ENCODE measurements around the gene KISS1R.

Gene KISS1R

DNA sequence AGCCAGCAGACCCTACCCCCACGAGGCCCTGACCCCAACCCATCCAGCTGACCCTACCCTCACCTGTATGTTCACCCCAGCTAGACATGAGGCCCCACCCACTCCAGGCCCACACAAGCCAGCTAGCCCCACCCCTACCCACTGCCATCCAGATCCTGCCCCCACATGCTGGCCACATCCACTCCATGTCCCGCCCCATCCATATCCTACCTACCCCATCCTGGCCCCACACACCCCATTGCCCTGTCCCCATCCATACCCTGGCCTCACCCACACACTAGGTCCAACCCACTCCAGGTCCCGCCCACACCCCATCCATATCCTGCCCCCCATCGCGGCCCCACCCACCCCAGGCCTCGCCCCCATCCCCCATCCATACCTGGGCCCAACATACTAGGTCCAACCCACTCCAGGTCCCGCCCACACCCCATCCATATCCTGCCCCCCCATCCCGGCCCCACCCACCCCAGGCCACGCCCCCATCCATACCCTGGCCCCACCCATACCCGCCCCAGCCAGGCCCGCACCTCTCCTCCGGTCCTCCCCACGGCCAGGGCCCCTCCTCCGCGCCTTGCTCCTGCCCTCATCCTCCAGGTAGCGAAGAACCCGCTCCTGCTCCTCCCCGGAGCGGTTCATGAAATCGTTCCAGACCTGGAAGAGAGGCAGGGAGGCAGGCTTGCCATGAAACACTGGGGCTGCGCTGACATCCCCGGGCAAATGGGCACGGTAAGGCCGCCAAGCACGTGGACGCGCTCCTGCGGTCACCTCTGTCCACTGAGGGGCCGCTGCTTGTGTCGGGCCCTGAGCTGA, 16.6 kb upstream of the KISS1R start:
- DNase-seq, result no peak

DNA sequence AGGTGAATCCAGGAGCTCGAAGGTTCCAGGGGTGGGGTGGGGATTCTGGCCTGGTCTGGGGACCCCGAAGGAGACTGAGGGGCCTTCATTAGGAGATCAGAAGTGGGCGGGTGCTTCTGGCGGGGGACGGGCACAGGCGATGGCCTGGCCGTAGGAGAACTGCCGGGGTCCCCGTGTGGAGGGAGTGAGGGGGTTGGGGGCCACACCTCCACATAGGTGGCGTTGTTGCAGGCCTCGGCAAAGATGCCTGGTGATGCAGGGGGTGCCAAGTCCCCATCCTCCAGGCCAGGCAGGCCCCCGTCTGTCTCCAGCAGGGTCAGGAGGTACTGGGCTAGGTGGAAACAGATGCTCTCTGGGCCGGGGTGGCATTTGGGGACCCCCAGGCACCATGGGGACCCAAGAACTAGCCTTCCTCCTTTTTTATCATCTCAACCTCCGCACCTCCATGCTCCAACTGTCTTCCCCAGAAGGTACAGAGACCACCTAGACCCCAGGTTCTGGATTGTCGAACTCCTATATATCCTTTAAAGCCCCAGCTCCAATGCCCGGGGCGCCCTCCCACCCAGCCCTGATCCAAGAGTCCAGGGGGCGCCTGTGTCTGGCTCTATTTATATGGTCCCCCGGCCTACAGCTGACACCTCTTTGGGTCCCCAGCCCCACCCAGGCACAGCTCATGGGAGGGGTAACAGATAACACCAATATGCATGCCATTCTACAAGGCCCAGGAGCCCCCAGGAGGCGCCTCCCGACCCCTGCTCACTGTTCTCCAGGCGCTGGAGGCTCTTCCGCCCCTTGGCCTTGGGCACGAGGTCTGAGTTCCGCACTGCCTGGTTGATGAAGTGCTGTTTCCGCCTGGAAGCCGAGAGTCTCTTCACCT, 15.7 kb upstream of the KISS1R start:
- DNase-seq, result no peak

DNA sequence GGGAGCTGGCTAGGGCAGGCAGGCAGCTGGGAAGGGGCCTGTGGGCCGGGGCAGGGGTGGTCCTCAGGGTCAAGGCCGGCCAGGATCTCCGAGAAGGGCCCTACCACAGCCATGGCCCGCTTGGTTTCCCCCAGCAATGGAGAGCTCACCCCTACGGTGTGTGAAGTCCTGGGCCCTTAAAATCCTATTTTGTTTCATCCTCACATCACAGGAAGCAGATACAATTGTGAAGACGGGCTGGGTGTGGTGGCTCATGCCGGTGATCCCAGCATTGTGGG, 15.1 kb upstream of the KISS1R start:
- DNase-seq, result no peak

DNA sequence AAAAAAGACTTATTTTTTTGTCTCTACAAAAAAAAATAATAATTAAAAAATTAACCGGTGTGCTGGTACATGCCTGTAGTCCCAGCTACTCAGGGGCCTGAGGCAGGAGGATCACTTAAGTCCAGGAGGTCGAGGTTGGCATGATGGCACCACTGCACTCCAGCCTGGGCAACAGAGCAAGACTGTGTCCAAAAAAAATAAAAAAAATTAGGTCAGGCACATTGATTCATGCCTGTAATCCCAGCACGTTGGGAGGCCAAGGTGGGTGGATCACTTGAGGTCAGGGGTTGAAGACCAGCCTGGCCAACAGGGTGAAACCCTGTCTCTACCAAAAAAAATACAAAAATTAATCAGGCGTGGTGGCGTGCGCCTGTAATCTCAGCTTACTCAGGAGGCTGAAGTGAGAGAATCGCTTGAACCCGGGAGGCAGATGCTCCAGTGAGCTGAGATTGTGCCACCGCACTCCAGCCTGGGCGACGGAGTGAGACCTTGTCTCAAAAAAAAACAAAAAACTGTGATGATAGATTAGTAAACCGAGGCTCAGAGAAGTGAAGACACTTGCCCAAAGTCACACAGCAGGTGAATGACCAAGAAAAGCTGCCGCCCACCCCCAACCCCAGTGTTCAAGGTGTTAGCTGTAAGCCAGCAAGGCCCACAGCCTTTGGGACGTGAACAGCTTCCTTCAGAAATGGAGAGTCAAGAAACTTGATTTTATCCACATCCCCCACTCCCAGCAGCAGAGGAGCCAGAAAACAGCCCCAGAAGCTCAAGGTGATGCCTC, 14.5 kb upstream of the KISS1R start:
- no peak for DNase-seq

DNA sequence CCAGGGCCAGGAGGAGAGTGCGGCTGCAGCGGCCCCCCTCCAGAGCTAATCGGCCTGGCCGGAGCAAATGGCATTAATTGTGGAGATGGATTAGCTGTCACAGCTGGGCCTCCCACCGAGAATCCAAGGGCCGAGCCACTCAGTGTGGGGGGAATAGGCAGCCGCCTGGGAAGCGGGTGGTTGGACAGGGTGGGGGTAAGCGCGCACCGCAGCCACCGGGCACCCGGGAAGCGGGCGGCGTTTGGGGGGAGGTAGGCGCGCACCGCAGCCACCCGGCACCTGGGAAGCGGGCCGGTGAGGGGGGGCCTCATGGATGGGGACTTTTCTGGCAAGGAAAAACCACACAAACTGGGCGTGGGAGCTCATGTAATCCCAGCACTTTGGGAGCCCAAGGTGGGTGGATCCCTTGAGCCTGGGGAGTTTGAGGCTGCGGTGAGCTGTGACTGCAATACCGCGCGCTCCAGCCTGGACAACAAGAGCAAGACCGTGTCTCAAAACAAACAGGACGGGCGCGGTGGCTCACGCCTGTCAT, 13.8 kb upstream of the KISS1R start:
- DNase-seq, result no peak

DNA sequence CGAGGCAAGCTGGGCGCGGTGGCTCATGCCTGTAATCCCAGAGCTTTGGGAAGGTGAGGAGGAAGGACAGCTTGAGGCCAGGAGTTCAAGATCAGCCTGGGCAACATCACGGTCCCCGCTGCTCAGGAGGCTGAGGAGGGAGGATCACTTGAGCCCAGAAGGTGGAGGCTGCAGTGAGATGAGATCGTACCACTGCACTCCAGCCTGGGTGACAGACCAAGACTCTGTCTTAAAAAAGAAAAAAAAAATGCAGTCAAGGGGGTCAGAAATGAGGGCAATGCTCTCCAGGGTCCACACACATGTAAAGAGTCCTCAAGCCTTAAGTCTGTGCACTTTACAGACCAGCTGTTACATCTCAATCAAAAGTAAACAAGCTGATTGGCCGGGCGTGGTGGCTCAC, 12.6 kb upstream of the KISS1R start:
- no peak for DNase-seq

DNA sequence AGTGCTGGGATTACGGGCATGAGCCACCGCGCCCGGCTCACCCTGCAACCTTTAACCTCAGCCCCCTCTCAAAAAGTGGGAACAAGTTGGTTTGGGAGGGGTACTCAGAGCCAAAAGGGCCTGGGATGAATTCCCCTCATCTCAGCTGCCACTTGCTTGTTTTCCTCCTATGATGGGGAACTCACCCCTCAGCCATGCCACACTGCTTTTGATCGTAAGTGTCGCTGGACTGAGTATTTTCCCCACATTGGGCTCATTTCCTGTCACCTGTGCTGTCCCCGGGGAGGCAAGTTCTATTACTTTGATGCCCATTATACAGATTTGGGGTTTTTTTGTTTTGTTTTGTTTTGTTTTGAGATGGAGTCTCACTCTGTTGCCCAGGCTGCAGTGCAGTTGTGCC, 10.7 kb upstream of the KISS1R start:
- DNase-seq, result no peak

GRCh38 chr19:907183-907853, 9.8 kb upstream of the KISS1R start:
- DNase-seq, result no peak

DNA sequence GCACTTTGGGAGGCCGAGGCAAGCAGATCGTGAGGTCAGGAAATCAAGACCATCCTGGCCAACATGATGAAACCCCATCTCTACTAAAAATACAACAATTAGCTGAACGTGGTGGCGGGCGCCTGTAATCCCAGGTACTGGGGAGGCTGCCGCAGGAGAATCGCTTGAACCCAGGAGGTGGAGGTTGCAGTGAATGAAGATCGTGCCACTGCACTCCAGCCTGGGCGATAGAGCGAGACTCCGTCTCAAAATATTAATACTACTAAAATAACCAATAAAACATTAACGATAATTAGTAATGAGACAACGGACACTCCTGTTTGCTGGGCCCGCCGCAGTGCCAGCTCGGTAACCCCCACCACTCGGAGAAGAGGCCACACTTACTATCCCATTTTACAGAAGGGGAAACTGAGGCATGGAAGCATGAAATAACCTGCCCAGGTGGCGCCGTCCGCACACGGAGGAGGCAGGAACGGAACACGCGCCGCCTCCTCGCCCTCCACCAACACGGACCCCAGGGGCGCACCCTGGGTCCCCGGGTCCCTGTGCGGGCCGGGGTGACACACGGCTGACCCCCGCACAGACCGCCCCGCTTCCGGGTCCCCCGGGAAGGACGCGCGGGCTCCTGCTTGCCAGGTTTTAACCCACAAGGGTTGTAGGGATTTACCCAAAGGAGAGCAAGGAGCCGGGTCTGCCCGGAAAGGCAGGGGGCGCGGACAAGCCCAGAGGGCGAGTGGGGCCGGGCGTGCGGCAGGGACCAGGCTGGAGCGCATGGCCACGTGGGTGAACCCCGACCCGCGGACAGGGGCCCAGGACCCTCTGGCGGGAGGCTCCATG, 5.7 kb upstream of the KISS1R start:
- no peak for DNase-seq

- DNase-seq, result no peak
These were observed 4.7 kb upstream of the KISS1R start for GRCh38 chr19:912181-913079.

- DNase-seq, result peak; percentile 31
These were observed 3.9 kb upstream of the KISS1R start, which contains the start of gene R3HDM4 for GRCh38 chr19:913080-913748. TSS of gene R3HDM4 (minus strand) at chr19:913219. CDS start at chr19:913157, 62 bp downstream.

DNA sequence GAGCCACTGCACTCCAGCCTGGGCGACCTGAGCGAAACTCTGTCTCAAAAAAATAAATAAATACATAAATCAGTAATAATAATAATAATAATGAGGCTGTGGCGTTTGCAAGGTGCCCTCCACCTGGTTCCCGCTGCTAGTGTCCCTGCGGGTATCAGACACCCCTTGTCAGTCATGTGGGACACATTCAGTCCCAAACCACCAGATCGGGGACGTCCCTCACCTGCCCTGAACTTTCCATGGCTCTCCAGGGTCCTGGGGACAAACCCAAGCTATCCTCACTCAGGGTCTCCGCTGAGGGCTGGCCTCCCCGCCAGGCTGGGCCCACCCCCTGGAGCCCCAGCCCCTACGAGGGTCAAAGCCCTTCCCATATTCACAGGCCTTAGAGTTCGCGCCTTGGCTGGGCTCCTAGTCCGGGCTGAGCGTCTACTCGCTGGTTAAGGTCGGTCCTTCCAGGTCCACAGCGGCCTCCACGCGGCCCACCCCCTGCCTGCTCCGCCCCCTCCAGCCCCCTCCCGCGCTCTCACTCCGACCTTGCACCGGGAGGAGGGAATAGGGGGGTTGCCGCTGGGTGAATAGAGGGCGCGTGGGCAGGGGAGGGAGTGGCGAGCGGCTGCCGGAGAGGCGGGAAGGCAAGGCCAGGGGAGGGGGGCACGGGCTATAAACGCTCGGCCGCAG, 349 bp upstream of the KISS1R start:
- DNase-seq, result no peak

DNA sequence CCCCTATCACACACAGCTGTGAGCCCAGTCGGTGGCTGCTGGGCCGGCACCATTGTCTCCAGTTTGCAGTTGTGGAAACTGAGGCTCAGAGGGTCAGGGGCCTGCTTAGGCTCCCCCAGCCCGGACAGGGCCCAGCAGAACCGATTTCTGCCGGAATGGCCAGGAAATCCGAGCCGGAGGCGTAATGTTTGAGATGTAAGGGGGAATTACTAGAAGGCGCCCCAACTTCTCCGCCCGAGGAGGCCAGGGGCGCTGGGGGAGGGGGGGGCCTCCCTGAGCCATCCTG, 962 bp downstream of the KISS1R start:
- no peak for DNase-seq

- no peak for DNase-seq
These were observed 1.5 kb downstream of the KISS1R start for GRCh38 chr19:918481-919198.

- DNase-seq, result no peak
These were observed 2.3 kb downstream of the KISS1R start for GRCh38 chr19:919199-920050.

- DNase-seq, result peak; percentile 44
These were observed 3.1 kb downstream of the KISS1R start for GRCh38 chr19:920051-920864.

GRCh38 chr19:924553-925086, 7.5 kb downstream of the KISS1R start:
- DNase-seq, result no peak

Data from MV-4-11 (cell line).